Ishikawa (cell line): Measurements from ENCODE around the gene PWP2.

ENCODE experiments used
- CEBPB ChIP-seq: IDR thresholded peaks from 2 replicates; pipeline ENCODE4 v1.6.1; 2012
- CREB1 ChIP-seq: IDR thresholded peaks from 2 replicates; pipeline ENCODE4 v1.6.1; 2012; ENCODE audit warnings: low read depth
- EGR1 ChIP-seq: IDR thresholded peaks from 2 replicates; pipeline ENCODE4 v1.6.1; 2012
- EP300 ChIP-seq: IDR thresholded peaks from 2 replicates; pipeline ENCODE4 v1.6.1; 2012; ENCODE audit warnings: borderline replicate concordance
- FOXM1 ChIP-seq: IDR thresholded peaks from 2 replicates; pipeline ENCODE4 v1.6.1; 2012; ENCODE audit warnings: low read depth, borderline replicate concordance
- MAX ChIP-seq: IDR thresholded peaks from 2 replicates; pipeline ENCODE4 v1.6.1; 2012
- NFIC ChIP-seq: IDR thresholded peaks from 2 replicates; pipeline ENCODE4 v1.6.1; 2012
- RAD21 ChIP-seq: IDR thresholded peaks from 2 replicates; pipeline ENCODE4 v1.6.1; 2012; ENCODE audit warnings: low read depth
- TAF1 ChIP-seq: IDR thresholded peaks from 2 replicates; pipeline ENCODE4 v1.6.1; 2012; ENCODE audit warnings: low read depth, mild to moderate bottlenecking
- TCF12 ChIP-seq: IDR thresholded peaks from 2 replicates; pipeline ENCODE4 v1.6.1; 2012; ENCODE audit warnings: low read depth
- TEAD4 ChIP-seq: IDR thresholded peaks from 2 replicates; pipeline ENCODE4 v1.6.1; 2012
- USF1 ChIP-seq: IDR thresholded peaks from 2 replicates; pipeline ENCODE4 v1.6.1; 2012
- YY1 ChIP-seq: IDR thresholded peaks from 2 replicates; pipeline ENCODE4 v1.6.1; 2012; ENCODE audit warnings: low read depth
- ZBTB7A ChIP-seq: IDR thresholded peaks from 2 replicates; pipeline ENCODE4 v1.6.1; 2012; ENCODE audit warnings: low read depth
- TF ChIP-seq, protein P1 (sequence below): IDR thresholded peaks from 2 replicates; pipeline ENCODE4 v1.6.1; 2012; ENCODE audit warnings: low read depth, mild to moderate bottlenecking

PWP2 gene

DNA sequence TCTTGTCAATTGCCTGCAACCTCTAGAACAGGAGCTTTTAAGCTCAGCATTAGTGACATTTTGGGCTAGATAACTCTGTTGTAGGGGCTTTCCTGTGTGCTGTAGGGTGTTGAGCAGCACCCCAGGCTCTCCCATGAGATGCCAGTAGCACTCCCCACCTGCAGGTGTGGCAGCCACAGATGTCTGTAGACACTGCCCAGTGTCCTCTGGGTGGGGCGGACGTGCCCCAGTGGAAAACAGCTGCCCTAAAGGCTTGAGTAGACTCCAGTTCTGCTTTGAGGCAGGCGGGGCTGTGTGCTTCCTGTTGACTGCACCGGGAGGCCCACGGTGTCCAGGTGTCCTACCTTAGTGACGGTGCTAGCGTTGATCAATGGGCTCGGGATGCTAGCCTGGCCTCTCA, 16.9 kb upstream of the PWP2 start:
- TF ChIP-seq FOXM1 (no peak), MAX (no peak), TCF12 (no peak), USF1 (no peak), TEAD4 (no peak), RAD21 (no peak), CREB1 (no peak), CEBPB (no peak), EP300 (no peak), EGR1 (no peak), YY1 (no peak), ZBTB7A (no peak), NFIC (no peak), TAF1 (no peak)
- TF ChIP-seq, protein P1, sequence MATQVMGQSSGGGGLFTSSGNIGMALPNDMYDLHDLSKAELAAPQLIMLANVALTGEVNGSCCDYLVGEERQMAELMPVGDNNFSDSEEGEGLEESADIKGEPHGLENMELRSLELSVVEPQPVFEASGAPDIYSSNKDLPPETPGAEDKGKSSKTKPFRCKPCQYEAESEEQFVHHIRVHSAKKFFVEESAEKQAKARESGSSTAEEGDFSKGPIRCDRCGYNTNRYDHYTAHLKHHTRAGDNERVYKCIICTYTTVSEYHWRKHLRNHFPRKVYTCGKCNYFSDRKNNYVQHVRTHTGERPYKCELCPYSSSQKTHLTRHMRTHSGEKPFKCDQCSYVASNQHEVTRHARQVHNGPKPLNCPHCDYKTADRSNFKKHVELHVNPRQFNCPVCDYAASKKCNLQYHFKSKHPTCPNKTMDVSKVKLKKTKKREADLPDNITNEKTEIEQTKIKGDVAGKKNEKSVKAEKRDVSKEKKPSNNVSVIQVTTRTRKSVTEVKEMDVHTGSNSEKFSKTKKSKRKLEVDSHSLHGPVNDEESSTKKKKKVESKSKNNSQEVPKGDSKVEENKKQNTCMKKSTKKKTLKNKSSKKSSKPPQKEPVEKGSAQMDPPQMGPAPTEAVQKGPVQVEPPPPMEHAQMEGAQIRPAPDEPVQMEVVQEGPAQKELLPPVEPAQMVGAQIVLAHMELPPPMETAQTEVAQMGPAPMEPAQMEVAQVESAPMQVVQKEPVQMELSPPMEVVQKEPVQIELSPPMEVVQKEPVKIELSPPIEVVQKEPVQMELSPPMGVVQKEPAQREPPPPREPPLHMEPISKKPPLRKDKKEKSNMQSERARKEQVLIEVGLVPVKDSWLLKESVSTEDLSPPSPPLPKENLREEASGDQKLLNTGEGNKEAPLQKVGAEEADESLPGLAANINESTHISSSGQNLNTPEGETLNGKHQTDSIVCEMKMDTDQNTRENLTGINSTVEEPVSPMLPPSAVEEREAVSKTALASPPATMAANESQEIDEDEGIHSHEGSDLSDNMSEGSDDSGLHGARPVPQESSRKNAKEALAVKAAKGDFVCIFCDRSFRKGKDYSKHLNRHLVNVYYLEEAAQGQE, result no peak

DNA sequence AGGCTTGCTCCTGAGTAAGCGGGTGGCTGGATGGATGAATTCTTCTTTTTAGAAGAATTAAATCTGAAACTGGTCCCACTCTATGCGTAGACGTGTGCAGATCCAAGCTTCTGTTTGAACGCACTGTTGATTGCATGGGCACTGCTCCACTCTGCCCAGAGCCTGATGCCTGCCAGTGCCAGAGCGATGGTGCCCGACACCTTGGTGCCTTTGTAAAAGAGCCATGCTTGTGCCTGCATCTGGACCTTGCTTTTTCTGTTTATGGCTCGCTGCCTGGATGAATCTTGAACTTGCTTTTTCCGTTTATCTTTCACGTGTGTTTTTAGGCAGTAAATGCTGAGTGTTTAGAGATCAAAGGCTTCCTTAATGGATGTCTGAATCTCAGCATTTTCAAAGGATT, 15.0 kb upstream of the PWP2 start:
- TF ChIP-seq NFIC (no peak), CEBPB (no peak), ZBTB7A (no peak), MAX (no peak), CREB1 (no peak), USF1 (no peak), YY1 (no peak), FOXM1 (no peak), TAF1 (no peak), EP300 (no peak), TEAD4 (no peak), EGR1 (no peak)
- TF ChIP-seq, protein P1, result no peak

DNA sequence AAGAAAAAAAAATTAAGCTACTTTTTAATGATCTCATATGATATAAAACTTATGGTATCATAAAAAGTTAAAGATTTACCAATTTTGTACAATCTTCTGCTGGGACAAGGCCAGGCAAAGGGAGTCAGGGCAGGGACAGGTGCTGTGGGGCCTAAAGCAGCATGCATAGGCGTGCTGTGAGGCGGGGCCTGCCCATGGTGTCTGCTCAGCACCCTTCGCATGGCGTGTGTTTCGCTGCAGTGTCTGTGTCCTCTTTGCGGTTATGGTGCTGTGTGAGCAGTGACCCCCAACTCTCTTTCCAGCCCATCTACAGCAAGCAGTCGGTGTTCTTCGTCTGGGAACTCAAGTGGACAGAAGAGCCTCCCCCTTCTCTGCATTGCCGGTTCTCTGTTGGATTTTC, 13.4 kb upstream of the PWP2 start:
- TF ChIP-seq, protein P1, result no peak
- no peak for TF ChIP-seq EGR1
- no peak for TF ChIP-seq EP300
- no peak for TF ChIP-seq TEAD4
- TF ChIP-seq CEBPB, result no peak
- TF ChIP-seq ZBTB7A, result no peak
- no peak for TF ChIP-seq TCF12
- TF ChIP-seq TAF1, result no peak
- no peak for TF ChIP-seq USF1
- no peak for TF ChIP-seq MAX
- no peak for TF ChIP-seq RAD21
- TF ChIP-seq FOXM1, result no peak
- TF ChIP-seq CREB1, result no peak
- no peak for TF ChIP-seq NFIC
- no peak for TF ChIP-seq YY1

DNA sequence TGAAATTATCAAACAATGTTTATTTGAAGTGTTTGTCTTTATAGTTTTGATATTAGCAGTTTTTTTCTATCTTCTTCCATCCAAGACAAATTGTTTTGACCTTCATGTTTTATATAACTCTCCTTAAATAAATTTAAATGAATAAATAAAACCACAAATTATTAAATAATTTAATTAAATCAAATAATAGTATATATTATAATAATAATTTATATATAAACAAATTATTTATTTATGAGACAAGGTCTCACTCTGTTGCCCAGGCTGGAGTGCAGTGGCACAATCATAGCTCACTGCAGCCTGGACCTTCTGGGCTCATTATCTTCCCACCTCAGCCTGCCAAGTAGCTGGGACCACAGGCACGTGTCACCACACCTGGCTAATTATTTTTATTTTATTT, 12.4 kb upstream of the PWP2 start:
- no peak for TF ChIP-seq ZBTB7A
- TF ChIP-seq TAF1, result no peak
- TF ChIP-seq RAD21, result no peak
- TF ChIP-seq NFIC, result no peak
- TF ChIP-seq, protein P1, result no peak
- no peak for TF ChIP-seq EGR1
- TF ChIP-seq MAX, result no peak
- TF ChIP-seq CEBPB, result no peak
- TF ChIP-seq YY1, result no peak
- TF ChIP-seq CREB1, result no peak
- no peak for TF ChIP-seq USF1
- no peak for TF ChIP-seq TCF12
- TF ChIP-seq TEAD4, result no peak
- no peak for TF ChIP-seq EP300
- no peak for TF ChIP-seq FOXM1
